ENCODE measurements around the gene MYO16.

Gene MYO16

GRCh38 chr13:108947551-108948030 lies 318.2 kb downstream of the MYO16 start:
- DNase-seq: no peak

- DNase-seq: no peak
Observed at GRCh38 chr13:108948251-108948671, 318.9 kb downstream of the MYO16 start.

- DNase-seq: peak; percentile 76
Observed at GRCh38 chr13:108950333-108951010, 321.1 kb downstream of the MYO16 start.

GRCh38 chr13:108955741-108956140 lies 326.3 kb downstream of the MYO16 start:
- no peak for DNase-seq

- peak; percentile 91 for DNase-seq
Observed at GRCh38 chr13:108957369-108958012, 328.1 kb downstream of the MYO16 start.

GRCh38 chr13:108958013-108958376 lies 328.6 kb downstream of the MYO16 start:
- DNase-seq: no peak

- peak; percentile 82 for DNase-seq
Observed at GRCh38 chr13:108959234-108959633, 329.8 kb downstream of the MYO16 start.

- DNase-seq: no peak
Observed at GRCh38 chr13:108960006-108960405, 330.6 kb downstream of the MYO16 start.

GRCh38 chr13:108961542-108962125 lies 332.2 kb downstream of the MYO16 start:
- peak; percentile 43 for DNase-seq

- no peak for DNase-seq
Observed at GRCh38 chr13:108962654-108963053, 333.2 kb downstream of the MYO16 start.

GRCh38 chr13:108963276-108963810 lies 333.9 kb downstream of the MYO16 start:
- peak; percentile 83 for DNase-seq

- DNase-seq: peak; percentile 96
Observed at GRCh38 chr13:108963846-108964600, 334.6 kb downstream of the MYO16 start.

GRCh38 chr13:108964606-108965005 lies 335.2 kb downstream of the MYO16 start:
- DNase-seq: peak; percentile 70

GRCh38 chr13:108967371-108967770 lies 338.0 kb downstream of the MYO16 start:
- no peak for DNase-seq

GRCh38 chr13:108968566-108968965 lies 339.2 kb downstream of the MYO16 start:
- no peak for DNase-seq

- DNase-seq: no peak
Observed at GRCh38 chr13:108974686-108975085, 345.3 kb downstream of the MYO16 start.

- DNase-seq: no peak
Observed at GRCh38 chr13:108980237-108980636, 350.8 kb downstream of the MYO16 start.

- DNase-seq: no peak
Observed at GRCh38 chr13:108981407-108981806, 352.0 kb downstream of the MYO16 start.

- no peak for DNase-seq
Observed at GRCh38 chr13:108983273-108983672, 353.9 kb downstream of the MYO16 start.

GRCh38 chr13:108984251-108984920 lies 355.0 kb downstream of the MYO16 start:
- DNase-seq: no peak

GRCh38 chr13:108985166-108985565 lies 355.8 kb downstream of the MYO16 start:
- DNase-seq: no peak

- no peak for DNase-seq
Observed at GRCh38 chr13:108987517-108987916, 358.1 kb downstream of the MYO16 start.

GRCh38 chr13:108987944-108988343 lies 358.5 kb downstream of the MYO16 start:
- DNase-seq: no peak

All from NCI-H226 (cell line).